Measurements from ENCODE around the gene RPLP1.

RPLP1 gene

DNA sequence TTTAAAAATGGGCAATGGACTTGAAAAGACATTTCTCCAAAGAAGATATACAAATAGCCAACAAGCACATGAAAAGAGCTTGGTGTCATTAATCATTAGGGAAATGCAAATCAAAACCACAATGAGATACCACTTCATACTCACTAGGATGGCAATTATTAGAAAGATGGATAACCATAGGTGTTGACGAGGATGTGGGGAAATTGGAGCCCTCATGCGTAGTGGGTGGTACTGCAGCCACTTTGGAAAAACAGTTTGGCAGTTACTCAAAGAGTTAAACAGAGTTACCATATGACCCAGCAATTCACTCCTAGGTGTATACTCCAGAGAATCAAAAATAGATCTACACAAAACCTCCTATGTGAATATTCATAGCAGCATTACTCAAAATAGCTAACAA is 27.4 kb downstream of the RPLP1 start:
- H3K36me3 Mint-ChIP-seq (ENCODE audit: low read depth): peaks cover 5% of the 10 kb centered on the region
- no peak overlapping the region for H3K27ac Mint-ChIP-seq
- no peak overlapping the region for H3K4me3 Mint-ChIP-seq
- peaks cover 23% of the 10 kb centered on the region for H3K27me3 Mint-ChIP-seq (ENCODE audit: low read depth, poor library complexity)
- H3K4me1 Mint-ChIP-seq: no peaks in the 10 kb centered on the region
- H3K9me3 Mint-ChIP-seq: peaks cover 18% of the 10 kb centered on the region
- no peak for DNase-seq
- TF ChIP-seq, protein P1, sequence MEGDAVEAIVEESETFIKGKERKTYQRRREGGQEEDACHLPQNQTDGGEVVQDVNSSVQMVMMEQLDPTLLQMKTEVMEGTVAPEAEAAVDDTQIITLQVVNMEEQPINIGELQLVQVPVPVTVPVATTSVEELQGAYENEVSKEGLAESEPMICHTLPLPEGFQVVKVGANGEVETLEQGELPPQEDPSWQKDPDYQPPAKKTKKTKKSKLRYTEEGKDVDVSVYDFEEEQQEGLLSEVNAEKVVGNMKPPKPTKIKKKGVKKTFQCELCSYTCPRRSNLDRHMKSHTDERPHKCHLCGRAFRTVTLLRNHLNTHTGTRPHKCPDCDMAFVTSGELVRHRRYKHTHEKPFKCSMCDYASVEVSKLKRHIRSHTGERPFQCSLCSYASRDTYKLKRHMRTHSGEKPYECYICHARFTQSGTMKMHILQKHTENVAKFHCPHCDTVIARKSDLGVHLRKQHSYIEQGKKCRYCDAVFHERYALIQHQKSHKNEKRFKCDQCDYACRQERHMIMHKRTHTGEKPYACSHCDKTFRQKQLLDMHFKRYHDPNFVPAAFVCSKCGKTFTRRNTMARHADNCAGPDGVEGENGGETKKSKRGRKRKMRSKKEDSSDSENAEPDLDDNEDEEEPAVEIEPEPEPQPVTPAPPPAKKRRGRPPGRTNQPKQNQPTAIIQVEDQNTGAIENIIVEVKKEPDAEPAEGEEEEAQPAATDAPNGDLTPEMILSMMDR (IDR thresholded peaks at IDR 0.05): no peak

DNA sequence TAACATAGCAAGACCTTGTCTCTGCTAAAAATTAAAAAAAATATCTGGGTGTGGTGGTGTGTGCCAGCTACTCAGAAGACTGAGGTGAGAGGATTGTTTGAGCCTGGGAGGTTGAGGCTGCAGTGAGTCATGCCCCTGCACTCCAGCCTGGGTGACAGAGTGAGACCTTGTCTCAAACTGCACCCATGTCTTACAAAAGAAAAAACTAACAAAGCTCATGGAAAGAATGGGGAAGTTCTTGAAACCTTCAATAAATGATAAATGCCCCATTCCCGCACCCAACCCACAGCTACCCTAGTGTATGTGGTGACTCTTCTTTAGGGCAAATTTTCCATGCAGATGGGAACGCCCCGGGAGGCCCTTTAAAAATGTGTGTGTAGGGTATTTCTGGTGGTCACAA is 28.3 kb downstream of the RPLP1 start:
- no peak overlapping the region for H3K27ac Mint-ChIP-seq
- no peaks in the 10 kb centered on the region for H3K4me1 Mint-ChIP-seq
- peaks cover 18% of the 10 kb centered on the region for H3K27me3 Mint-ChIP-seq (ENCODE audit: low read depth, poor library complexity)
- H3K36me3 Mint-ChIP-seq (ENCODE audit: low read depth): peaks cover 6% of the 10 kb centered on the region
- no peak overlapping the region for H3K4me3 Mint-ChIP-seq
- TF ChIP-seq, protein P1 (IDR thresholded peaks at IDR 0.05): no peak
- peaks cover 23% of the 10 kb centered on the region for H3K9me3 Mint-ChIP-seq
- no peak for DNase-seq

DNA sequence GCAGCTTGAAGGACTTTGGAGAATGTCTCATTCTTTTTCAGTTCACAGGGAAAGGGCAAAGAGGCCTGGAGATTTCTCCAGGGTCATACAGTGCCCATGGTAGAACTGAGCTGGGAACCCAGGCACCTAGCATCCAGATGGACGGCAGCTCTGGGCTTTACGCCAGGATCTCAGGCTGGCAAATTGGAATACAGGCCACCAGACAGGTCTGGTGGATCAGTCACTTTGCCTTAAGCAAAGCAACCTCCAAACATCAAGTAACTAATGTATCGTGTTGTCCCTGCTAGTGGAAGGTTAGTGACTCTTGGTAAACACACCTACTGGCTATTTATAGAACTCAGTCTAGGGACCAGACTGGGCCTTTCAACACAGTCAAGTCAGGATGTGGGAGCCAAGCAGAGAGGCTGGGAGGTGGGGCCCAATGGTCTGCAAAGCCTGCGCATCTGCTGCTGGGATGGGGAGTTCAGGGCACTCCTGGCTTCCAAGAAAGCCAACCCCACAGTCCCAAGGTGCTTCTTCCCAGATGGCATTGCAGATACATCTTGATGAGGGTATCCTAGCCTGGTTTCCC is 30.2 kb downstream of the RPLP1 start:
- Mint-ChIP-seq H3K36me3 (ENCODE audit: low read depth) (peaks cover 8% of the 10 kb centered on the region), H3K27ac (no peak overlapping the region), H3K9me3 (peaks cover 30% of the 10 kb centered on the region), H3K4me1 (no peaks in the 10 kb centered on the region), H3K4me3 (no peak overlapping the region), H3K27me3 (ENCODE audit: low read depth, poor library complexity) (peaks cover 15% of the 10 kb centered on the region)
- no peak for DNase-seq
- TF ChIP-seq, protein P1 (IDR thresholded peaks at IDR 0.05): no peak

DNA sequence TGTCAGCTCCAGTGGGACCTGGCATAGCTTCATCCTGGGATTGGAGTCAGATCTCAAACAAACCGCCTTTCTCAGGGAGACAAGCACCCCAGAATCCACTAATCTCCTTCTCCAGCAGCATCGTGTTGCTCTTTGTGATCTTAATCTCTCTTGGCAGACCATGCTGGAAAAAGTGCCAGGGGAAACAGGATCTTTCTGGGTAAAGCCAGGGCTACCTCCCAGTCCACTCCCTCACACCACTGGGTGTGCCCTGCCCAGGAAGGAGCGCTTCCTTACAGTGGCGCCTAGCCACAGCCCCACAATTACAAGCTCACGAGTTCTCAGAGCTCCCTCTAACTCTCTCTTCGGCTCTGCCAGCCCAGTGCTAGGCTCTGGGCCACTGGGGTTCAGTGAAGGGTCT is 32.2 kb downstream of the RPLP1 start:
- Mint-ChIP-seq H3K9me3 (peaks cover 27% of the 10 kb centered on the region), H3K4me3 (no peak overlapping the region), H3K27me3 (ENCODE audit: low read depth, poor library complexity) (peaks cover 16% of the 10 kb centered on the region), H3K36me3 (ENCODE audit: low read depth) (peaks cover 3% of the 10 kb centered on the region), H3K27ac (no peak overlapping the region), H3K4me1 (no peaks in the 10 kb centered on the region)
- TF ChIP-seq, protein P1 (IDR thresholded peaks at IDR 0.05): no peak
- DNase-seq: no peak

DNA sequence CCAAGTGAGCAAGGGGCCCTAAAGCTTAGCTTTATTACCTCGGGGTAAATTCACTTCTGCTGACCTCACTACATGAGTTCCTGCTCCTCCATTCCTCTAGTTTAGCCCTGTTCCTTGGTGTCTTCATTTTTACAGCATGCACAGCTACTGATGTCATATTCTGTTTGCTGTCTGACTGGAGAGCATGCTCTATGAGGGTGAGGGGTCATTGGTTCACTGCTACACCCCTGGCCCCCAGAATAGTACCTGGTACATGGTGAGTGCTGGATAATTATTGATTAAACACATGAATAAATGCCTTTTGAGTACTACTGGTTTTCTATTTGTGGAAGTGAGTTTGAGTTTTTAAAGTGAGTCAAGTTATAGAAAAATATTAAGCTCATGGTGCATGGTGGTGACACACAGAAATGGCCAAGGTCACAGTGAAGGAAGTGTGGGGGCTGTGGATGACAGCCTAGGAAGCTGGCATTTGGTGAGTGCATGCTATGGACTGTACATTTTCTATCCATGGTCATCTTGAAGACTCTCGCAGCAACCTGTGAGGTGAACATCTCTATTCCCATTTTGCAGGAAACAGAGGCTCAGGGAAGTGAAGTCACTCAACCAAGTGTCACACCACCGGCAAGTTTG is 34.0 kb downstream of the RPLP1 start:
- Mint-ChIP-seq H3K4me1 (no peaks in the 10 kb centered on the region), H3K36me3 (ENCODE audit: low read depth) (peaks cover 3% of the 10 kb centered on the region), H3K9me3 (peaks cover 32% of the 10 kb centered on the region), H3K27ac (no peak overlapping the region), H3K27me3 (ENCODE audit: low read depth, poor library complexity) (peaks cover 13% of the 10 kb centered on the region), H3K4me3 (no peak overlapping the region)
- TF ChIP-seq, protein P1 (IDR thresholded peaks at IDR 0.05): no peak
- DNase-seq: no peak

DNA sequence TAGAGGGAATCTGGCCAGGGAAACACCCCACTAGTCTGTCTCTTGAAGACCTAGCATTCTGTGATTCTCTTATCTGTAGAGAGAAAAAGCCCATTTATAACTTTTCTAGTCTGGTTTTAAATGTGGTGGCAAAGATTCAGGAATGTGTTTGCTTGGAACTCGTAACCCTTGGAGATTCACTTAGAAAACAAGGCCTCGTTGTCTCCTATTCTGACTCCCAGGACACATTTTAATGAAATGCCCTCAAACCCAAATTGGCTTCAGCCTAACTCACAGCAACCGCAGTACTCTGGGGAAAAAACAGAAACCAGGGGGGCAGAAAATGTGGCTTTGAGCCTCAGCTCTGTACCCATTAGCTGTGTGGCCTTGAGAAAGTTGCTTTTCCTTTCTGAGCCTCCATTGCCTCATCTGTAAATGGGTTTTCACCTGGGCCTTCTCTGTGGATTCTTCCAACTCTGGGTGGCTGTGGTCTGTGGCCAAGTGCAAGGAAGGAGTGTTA is 36.5 kb downstream of the RPLP1 start:
- H3K36me3 Mint-ChIP-seq (ENCODE audit: low read depth): peaks cover 3% of the 10 kb centered on the region
- H3K27me3 Mint-ChIP-seq (ENCODE audit: low read depth, poor library complexity): peaks cover 14% of the 10 kb centered on the region
- DNase-seq: no peak
- TF ChIP-seq, protein P1 (IDR thresholded peaks at IDR 0.05): no peak
- no peak overlapping the region for H3K4me3 Mint-ChIP-seq
- no peak overlapping the region for H3K27ac Mint-ChIP-seq
- peaks cover 40% of the 10 kb centered on the region for H3K9me3 Mint-ChIP-seq
- H3K4me1 Mint-ChIP-seq: no peaks in the 10 kb centered on the region
